AG09309 (cell line): ENCODE data around the gene NEK6.

ENCODE experiments used
- DNase-seq: peaks from one replicate; pipeline ENCODE4 v3.0.0-alpha.2; 2010; ENCODE audit warnings: low read depth
- H3K4me3 ChIP-seq: 2 replicates; pipeline ENCODE4 v1.5.1; 2011; ENCODE audit warnings: mild to moderate bottlenecking, low read depth, low read length, moderate library complexity; ENCODE audit not compliant: control insufficient read depth
- CTCF ChIP-seq: IDR thresholded peaks from 2 replicates; pipeline ENCODE4 v1.5.1; 2011; ENCODE audit warnings: mild to moderate bottlenecking, low read depth, low read length, inconsistent platforms; ENCODE audit not compliant: insufficient read depth, control insufficient read depth; ENCODE audit errors: missing control alignments

Gene NEK6

GRCh38 chr9:124347968-124348358, 90.2 kb downstream of the NEK6 start:
- H3K4me3 ChIP-seq, result no peak overlapping the region
- no peak for TF ChIP-seq CTCF
- DNase-seq, result no peak

GRCh38 chr9:124348363-124348762, 90.6 kb downstream of the NEK6 start:
- TF ChIP-seq CTCF, result no peak
- H3K4me3 ChIP-seq, result no peak overlapping the region
- no peak for DNase-seq

GRCh38 chr9:124348831-124349230, 91.1 kb downstream of the NEK6 start:
- no peak for DNase-seq
- TF ChIP-seq CTCF, result no peak
- no peak overlapping the region for H3K4me3 ChIP-seq

- no peak overlapping the region for H3K4me3 ChIP-seq
- no peak for TF ChIP-seq CTCF
- no peak for DNase-seq
Measured at GRCh38 chr9:124349267-124349666, 91.5 kb downstream of the NEK6 start.

- no peak for DNase-seq
- no peak for TF ChIP-seq CTCF
- H3K4me3 ChIP-seq, result no peak overlapping the region
Measured at GRCh38 chr9:124349675-124350493, 92.1 kb downstream of the NEK6 start.

GRCh38 chr9:124350494-124351263, 92.9 kb downstream of the NEK6 start:
- H3K4me3 ChIP-seq, result no peak overlapping the region
- no peak for DNase-seq
- TF ChIP-seq CTCF, result no peak
